ENCODE measurements around the gene HNF4A. TPM values are rescaled to one million over a fixed set of nuclear protein-coding genes. Genes with fewer than 3 reads are reported as not detected.

Gene HNF4A
- total RNA-seq, 1 donor from 2014 or later, result 4.9 TPM

- no peak for DNase-seq (ENCODE audit: low read depth)
These were observed 68.6 kb downstream of the HNF4A start for GRCh38 chr20:44424039-44424495.

- DNase-seq (ENCODE audit: low read depth), result no peak
These were observed 70.4 kb downstream of the HNF4A start for GRCh38 chr20:44425923-44426322.

GRCh38 chr20:44426879-44427790, 71.6 kb downstream of the HNF4A start:
- DNase-seq (ENCODE audit: low read depth), result no peak

- no peak for DNase-seq (ENCODE audit: low read depth)
These were observed 72.3 kb downstream of the HNF4A start for GRCh38 chr20:44427804-44428173.

- DNase-seq (ENCODE audit: low read depth), result no peak
These were observed 72.9 kb downstream of the HNF4A start for GRCh38 chr20:44428174-44429016.

GRCh38 chr20:44429017-44429339, 73.5 kb downstream of the HNF4A start:
- DNase-seq (ENCODE audit: low read depth), result no peak

- DNase-seq (ENCODE audit: low read depth), result no peak
These were observed 74.1 kb downstream of the HNF4A start for GRCh38 chr20:44429419-44430269.

- DNase-seq (ENCODE audit: low read depth), result no peak
These were observed 75.0 kb downstream of the HNF4A start for GRCh38 chr20:44430270-44431065.

- no peak for DNase-seq (ENCODE audit: low read depth)
These were observed 75.6 kb downstream of the HNF4A start for GRCh38 chr20:44431118-44431501.

GRCh38 chr20:44431502-44432234, 76.2 kb downstream of the HNF4A start:
- DNase-seq (ENCODE audit: low read depth), result peak; percentile 61

- no peak for DNase-seq (ENCODE audit: low read depth)
These were observed 77.4 kb downstream of the HNF4A start for GRCh38 chr20:44432618-44433577.

- DNase-seq (ENCODE audit: low read depth), result peak; percentile 60
These were observed 78.4 kb downstream of the HNF4A start for GRCh38 chr20:44433751-44434538.

- no peak for DNase-seq (ENCODE audit: low read depth)
These were observed 80.3 kb downstream of the HNF4A start for GRCh38 chr20:44435630-44436335.

GRCh38 chr20:44436393-44436792, 80.9 kb downstream of the HNF4A start:
- DNase-seq (ENCODE audit: low read depth), result no peak

- DNase-seq (ENCODE audit: low read depth), result no peak
These were observed 82.0 kb downstream of the HNF4A start for GRCh38 chr20:44437497-44437896.

GRCh38 chr20:44438782-44439181, 83.3 kb downstream of the HNF4A start:
- no peak for DNase-seq (ENCODE audit: low read depth)

GRCh38 chr20:44439318-44439717, 83.8 kb downstream of the HNF4A start:
- no peak for DNase-seq (ENCODE audit: low read depth)

Data from renal cortical epithelial cell (primary cell).